GM23248 (cell line): ENCODE data around the gene SPTBN5. TPM values are rescaled to one million over a fixed set of nuclear protein-coding genes. Genes with fewer than 3 reads are reported as not detected.

Experiments
- DNase-seq: peaks from one replicate; pipeline ENCODE4 v3.0.0-alpha.2; 2015
- H2AFZ ChIP-seq: fragments of 200-600 bp; sonication (generic); 2 replicates; pipeline ENCODE4 v1.6.1; 2016; ENCODE audit warnings: antibody characterized with exemption
- H3F3A ChIP-seq: fragments of 200-600 bp; sonication (generic); 2 replicates; pipeline ENCODE4 v1.6.1; 2016; ENCODE audit warnings: mild to moderate bottlenecking, antibody characterized with exemption, mixed run types; ENCODE audit not compliant: insufficient read depth
- H3K27ac ChIP-seq: fragments of 200-600 bp; sonication (generic); 2 replicates; pipeline ENCODE4 v1.5.1; 2016; ENCODE audit warnings: mild to moderate bottlenecking
- H3K27me3 ChIP-seq: fragments of 200-600 bp; sonication (generic); replicated peaks from 2 replicates; pipeline ENCODE4 v1.6.1; 2016; ENCODE audit warnings: mild to moderate bottlenecking; ENCODE audit not compliant: insufficient read depth
- H3K36me3 ChIP-seq: fragments of 200-600 bp; sonication (generic); 2 replicates; pipeline ENCODE4 v1.6.1; 2016; ENCODE audit warnings: low read depth, mild to moderate bottlenecking
- H3K4me1 ChIP-seq: fragments of 200-600 bp; sonication (generic); 2 replicates; pipeline ENCODE4 v1.6.1; 2016; ENCODE audit warnings: mild to moderate bottlenecking; ENCODE audit not compliant: insufficient read depth
- H3K4me2 ChIP-seq: fragments of 200-600 bp; sonication (generic); one replicate; pipeline ENCODE4 v1.6.1; 2016; ENCODE audit warnings: mild to moderate bottlenecking; ENCODE audit not compliant: unreplicated experiment
- H3K4me3 ChIP-seq: fragments of 200-600 bp; sonication (generic); 2 replicates; pipeline ENCODE4 v1.5.1; 2016; ENCODE audit warnings: mild to moderate bottlenecking
- H3K79me2 ChIP-seq: fragments of 200-600 bp; sonication (generic); 2 replicates; pipeline ENCODE4 v1.6.1; 2016; ENCODE audit warnings: mild to moderate bottlenecking; ENCODE audit not compliant: insufficient read depth
- H3K9ac ChIP-seq: fragments of 200-600 bp; sonication (generic); 2 replicates; pipeline ENCODE4 v1.6.1; 2016; ENCODE audit warnings: mild to moderate bottlenecking
- H3K9me2 ChIP-seq: fragments of 200-600 bp; sonication (generic); 2 replicates; pipeline ENCODE4 v1.6.1; 2016; ENCODE audit warnings: mixed run types, mild to moderate bottlenecking, moderate library complexity; ENCODE audit not compliant: insufficient read depth
- H3K9me3 ChIP-seq: fragments of 200-600 bp; sonication (generic); one replicate; pipeline ENCODE4 v1.6.1; 2017; ENCODE audit warnings: low read depth
- H4K20me1 ChIP-seq: fragments of 200-600 bp; sonication (generic); 2 replicates; pipeline ENCODE4 v1.6.0; 2016; ENCODE audit not compliant: insufficient read depth
- EZH2 ChIP-seq: fragments of 200-600 bp; sonication (generic); IDR thresholded peaks from 2 replicates; pipeline ENCODE4 v1.6.1; 2018; ENCODE audit warnings: antibody characterized with exemption, mild to moderate bottlenecking; ENCODE audit not compliant: insufficient read depth, poor library complexity, severe bottlenecking
- EZH2phosphoT487 ChIP-seq: fragments of 200-600 bp; sonication (generic); IDR thresholded peaks from 2 replicates; pipeline ENCODE4 v1.6.1; 2018; ENCODE audit warnings: antibody characterized with exemption, moderate library complexity, mild to moderate bottlenecking, low read depth; ENCODE audit not compliant: insufficient read depth
- WGBS, 2 experiments: methylation state at CpG; one replicate each; pipeline ENCODE4 v1.1.6; 2015 to 2017; ENCODE audit warnings: low lambda C conversion rate in 2 of 2, low coverage in 1 of 2; ENCODE audit errors: missing lambda C conversion rate in 2 of 2; 5-methylcytosine and 5-hydroxymethylcytosine counted together
- in situ Hi-C: fragments of 300-500 bp; cut with MboI; formaldehyde crosslinking; loops from 2 replicates; pipeline ENCODE4 v1.15.0; 2020
- polyA plus RNA-seq: library from polyadenylated mRNA; unstranded; fragments of >200 nt; fragmentation: Nextera tagmentation; extraction: Ambion mirVana; gene quantifications from 2 replicates; pipeline ENCODE4 v1.2.1, GENCODE V29; 2016
- total RNA-seq: library from RNA; depleted of rRNA; stranded (reverse); fragments of >200 nt; shearing (Covaris generic); gene quantifications from 2 replicates; pipeline ENCODE4 v1.2.3, GENCODE V29; 2014

The SPTBN5 gene
- total and polyA plus RNA-seq, 2 experiments from 2014 or later, result 0.03 to 0.11 TPM

DNA sequence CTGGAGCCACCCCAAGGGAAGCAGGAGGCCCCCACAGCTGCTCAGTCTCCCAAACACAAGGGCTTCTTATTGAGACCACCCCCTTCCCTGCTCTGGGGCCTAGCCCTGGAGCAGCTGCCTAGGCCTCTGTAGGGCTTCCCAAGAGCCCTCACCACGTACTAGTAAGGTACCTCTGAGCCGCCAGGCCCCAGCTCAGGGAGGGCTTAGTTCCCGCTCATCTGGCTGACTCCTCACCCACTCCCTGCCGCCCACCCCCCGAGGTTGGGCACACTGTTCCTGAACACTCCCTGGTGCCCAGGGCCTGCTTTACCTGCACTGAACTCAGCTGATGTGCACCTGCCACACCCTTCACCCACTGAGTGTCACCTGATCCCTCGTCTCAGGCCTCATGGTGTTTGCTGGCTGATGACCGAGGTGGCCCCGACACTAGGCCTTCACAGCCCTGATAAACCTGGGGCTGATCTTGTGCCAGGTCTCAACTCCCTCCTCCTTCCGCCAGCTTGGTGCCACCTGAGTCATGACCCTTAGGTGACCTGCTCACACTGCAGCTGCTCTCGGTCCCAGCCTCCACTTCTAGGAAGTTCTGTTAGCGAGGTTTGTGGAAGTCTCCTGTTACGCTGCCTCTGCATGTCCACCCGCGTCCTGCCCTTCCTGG lies 18.0 kb upstream of the SPTBN5 start:
- H3K9me3 ChIP-seq, result no peaks in the 10 kb centered on the region
- no peak overlapping the region for H3K9ac ChIP-seq
- no peak overlapping the region for H2AFZ ChIP-seq
- H3K79me2 ChIP-seq, result peaks cover 6% of the 10 kb centered on the region
- 0 out of 2 replicates have a peak, but pooled peaks cover 3% of the 10 kb centered on the region for H3K36me3 ChIP-seq
- no peaks in the 10 kb centered on the region; the same call in 1 of the 2 replicates for H3F3A ChIP-seq
- H3K4me1 ChIP-seq, result no peaks in the 10 kb centered on the region
- no peaks in the 10 kb centered on the region for H4K20me1 ChIP-seq
- in situ Hi-C loops, result no loop called here
- DNase-seq, result no peak
- no peak overlapping the region for H3K27ac ChIP-seq
- TF ChIP-seq EZH2phosphoT487 (no peak), EZH2 (no peak)
- H3K27me3 ChIP-seq, result no peaks in the 10 kb centered on the region
- H3K4me3 ChIP-seq, result no peak overlapping the region
- H3K9me2 ChIP-seq, result no peaks in the 10 kb centered on the region
- WGBS, 2 experiments, result 84 to 85% methylated on average over 14 of the region's 14 CpGs
- H3K4me2 ChIP-seq, result no peak overlapping the region

DNA sequence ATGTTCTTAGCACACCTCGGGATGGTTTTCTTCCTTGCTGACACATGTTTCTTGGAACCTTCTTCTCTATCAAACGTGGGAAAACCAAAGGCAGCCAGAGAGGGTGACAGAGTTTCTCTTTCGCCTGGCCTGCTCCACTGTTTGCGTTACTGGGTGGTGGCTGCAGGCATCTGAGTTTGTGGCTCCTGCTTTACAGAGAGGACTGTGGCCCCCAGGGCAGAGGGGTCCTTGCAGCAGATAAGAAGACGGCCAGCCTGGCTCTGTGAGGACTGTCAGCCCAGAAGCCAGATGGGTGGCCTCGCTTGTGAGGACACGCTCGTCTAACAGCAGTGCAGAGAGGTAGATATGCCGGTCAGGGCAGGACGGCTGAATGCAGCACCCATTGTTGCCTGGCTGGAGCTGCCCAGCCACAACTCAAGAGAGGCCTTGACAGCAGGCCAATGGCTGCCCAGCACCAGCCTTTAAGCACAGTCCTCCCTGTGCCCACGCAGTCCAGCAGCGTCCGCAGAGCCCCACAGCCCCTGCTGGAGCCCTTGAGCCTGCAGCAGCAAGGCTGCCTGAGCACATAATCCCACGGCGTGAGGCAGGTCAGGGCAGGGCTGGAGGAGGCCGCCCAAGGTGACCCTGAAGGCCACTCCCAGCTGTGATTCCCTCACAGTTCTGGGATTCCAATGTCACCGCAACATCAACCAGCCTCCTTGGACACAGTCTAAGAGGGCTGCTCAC lies 15.0 kb upstream of the SPTBN5 start:
- H3K9me2 ChIP-seq, result no peaks in the 10 kb centered on the region
- WGBS, 2 experiments, result 85 to 86% methylated on average over 17 of the region's 17 CpGs
- no peaks in the 10 kb centered on the region for H3K4me1 ChIP-seq
- no peak overlapping the region for H3K9ac ChIP-seq
- TF ChIP-seq EZH2phosphoT487 (no peak), EZH2 (no peak)
- H3K9me3 ChIP-seq, result no peaks in the 10 kb centered on the region
- no peaks in the 10 kb centered on the region for H3K27me3 ChIP-seq
- H3K36me3 ChIP-seq, result 0 out of 2 replicates have a peak, but pooled peaks cover 3% of the 10 kb centered on the region
- H3K27ac ChIP-seq, result no peak overlapping the region
- no peak overlapping the region for H2AFZ ChIP-seq
- no peaks in the 10 kb centered on the region for H3F3A ChIP-seq
- H3K4me3 ChIP-seq, result no peak overlapping the region
- H3K79me2 ChIP-seq, result no peaks in the 10 kb centered on the region
- in situ Hi-C loops, result no loop called here
- no peak for DNase-seq
- no peak overlapping the region for H3K4me2 ChIP-seq
- H4K20me1 ChIP-seq, result no peaks in the 10 kb centered on the region

DNA sequence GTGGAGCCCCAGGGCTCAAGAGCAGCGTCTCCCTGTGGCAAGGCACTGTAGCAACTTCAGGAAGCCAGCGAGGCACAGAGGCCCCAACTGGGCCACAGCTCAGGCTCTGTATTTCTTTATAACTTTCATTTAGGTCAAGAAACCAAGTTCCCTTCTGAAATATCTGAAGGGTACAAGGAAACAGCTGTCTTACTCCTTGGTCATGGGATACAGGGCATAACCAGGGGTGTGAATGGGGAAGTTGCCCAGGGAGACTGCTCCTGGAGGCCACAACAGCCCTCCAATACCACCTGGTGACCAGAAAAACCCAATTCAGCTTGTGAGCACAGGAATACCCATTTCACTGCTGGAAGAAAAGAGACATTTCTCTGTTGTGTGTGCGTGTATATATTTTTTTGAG lies 13.3 kb upstream of the SPTBN5 start:
- Histone ChIP-seq H3K79me2 (no peaks in the 10 kb centered on the region), H3K9me2 (no peaks in the 10 kb centered on the region), H3K9ac (no peak overlapping the region), H3K4me1 (no peaks in the 10 kb centered on the region), H3K4me3 (no peak overlapping the region), H3F3A (no peaks in the 10 kb centered on the region), H4K20me1 (no peaks in the 10 kb centered on the region), H3K27me3 (no peaks in the 10 kb centered on the region), H3K4me2 (no peak overlapping the region), H2AFZ (no peak overlapping the region), H3K36me3 (0 out of 2 replicates have a peak, but pooled peaks cover 3% of the 10 kb centered on the region), H3K9me3 (no peaks in the 10 kb centered on the region), H3K27ac (no peak overlapping the region)
- 77 to 86% methylated on average over 3 of the region's 3 CpGs for WGBS, 2 experiments
- no peak for DNase-seq
- in situ Hi-C loops, result no loop called here
- TF ChIP-seq EZH2, result no peak
- no peak for TF ChIP-seq EZH2phosphoT487

- TF ChIP-seq EZH2phosphoT487 (no peak), EZH2 (no peak)
- H3K4me3 ChIP-seq, result no peak overlapping the region
- H3K9ac ChIP-seq, result no peak overlapping the region
- no peaks in the 10 kb centered on the region for H4K20me1 ChIP-seq
- H3K79me2 ChIP-seq, result no peaks in the 10 kb centered on the region
- H3K4me1 ChIP-seq, result no peaks in the 10 kb centered on the region
- H3K36me3 ChIP-seq, result 0 out of 2 replicates have a peak, but pooled peaks cover 3% of the 10 kb centered on the region
- no peaks in the 10 kb centered on the region for H3K9me2 ChIP-seq
- H3K4me2 ChIP-seq, result no peak overlapping the region
- no peaks in the 10 kb centered on the region for H3F3A ChIP-seq
- H3K9me3 ChIP-seq, result no peaks in the 10 kb centered on the region
- no peak overlapping the region for H2AFZ ChIP-seq
- H3K27ac ChIP-seq, result no peak overlapping the region
- WGBS, 2 experiments, result 98 to 99% methylated on average over 4 to 5 of the region's 5 CpGs
- no peaks in the 10 kb centered on the region for H3K27me3 ChIP-seq
- no peak for DNase-seq
- in situ Hi-C loops, result no loop called here
Observed at GRCh38 chr15:41906608-41907007, 12.8 kb upstream of the SPTBN5 start.
